SK-N-SH treated with all-trans-retinoic acid at 6 μM for 48 hours (cell line): Measurements from ENCODE around the gene GIMAP1.

Experiments used
- ATAC-seq: fragments of 200-7000 bp; cut with Tn5 transposase; 3 replicates; pipeline ENCODE4 v1.9.1; 2020; ENCODE audit warnings: mild to moderate bottlenecking, moderate library complexity
- ARNTL ChIP-seq: fragments of 450-650 bp; formaldehyde crosslinking; IDR thresholded peaks from 2 replicates; pipeline ENCODE4 v1.5.0; 2020; ENCODE audit warnings: low read depth, mild to moderate bottlenecking, moderate library complexity, borderline replicate concordance
- BACH2 ChIP-seq: fragments of 250-450 bp; sonication (Bioruptor Pico); IDR thresholded peaks from 2 replicates; pipeline ENCODE4 v1.9.0; 2021; ENCODE audit warnings: mild to moderate bottlenecking, borderline replicate concordance
- CREB5 ChIP-seq: fragments of 250-450 bp; sonication (Bioruptor Pico); IDR thresholded peaks from 2 replicates; pipeline ENCODE4 v1.5.1; 2020; ENCODE audit warnings: low read depth, mild to moderate bottlenecking, moderate library complexity
- CSDC2 ChIP-seq: fragments of 250-450 bp; sonication (Bioruptor Pico); IDR thresholded peaks from 2 replicates; pipeline ENCODE4 v1.5.0; 2020; ENCODE audit warnings: mild to moderate bottlenecking, moderate library complexity
- CSRNP3 ChIP-seq: fragments of 250-450 bp; sonication (Bioruptor Pico); IDR thresholded peaks from 2 replicates; pipeline ENCODE4 v1.5.1; 2021; ENCODE audit warnings: mild to moderate bottlenecking, moderate library complexity
- ESRRG ChIP-seq: fragments of 250-450 bp; sonication (Bioruptor Pico); IDR thresholded peaks from 2 replicates; pipeline ENCODE4 v1.6.1; 2021; ENCODE audit warnings: mild to moderate bottlenecking
- GLIS3 ChIP-seq: fragments of 250-450 bp; sonication (Bioruptor Pico); IDR thresholded peaks from 2 replicates; pipeline ENCODE4 v1.5.0; 2020; ENCODE audit warnings: mild to moderate bottlenecking, moderate library complexity
- ISL1 ChIP-seq: fragments of 250-450 bp; sonication (Bioruptor Pico); IDR thresholded peaks from 2 replicates; pipeline ENCODE4 v2.1.2; 2022; ENCODE audit warnings: mild to moderate bottlenecking, moderate library complexity
- OSR1 ChIP-seq: fragments of 250-450 bp; sonication (Bioruptor Pico); IDR thresholded peaks from 2 replicates; pipeline ENCODE4 v1.8.0; 2022; ENCODE audit warnings: moderate library complexity, mild to moderate bottlenecking, inconsistent platforms
- PATZ1 ChIP-seq: fragments of 250-450 bp; sonication (Bioruptor Pico); IDR thresholded peaks from 2 replicates; pipeline ENCODE4 v1.8.0; 2020; ENCODE audit warnings: mild to moderate bottlenecking, moderate library complexity, borderline replicate concordance
- PPARA ChIP-seq: fragments of 250-450 bp; sonication (Bioruptor Pico); IDR thresholded peaks from 2 replicates; pipeline ENCODE4 v1.5.0; 2020; ENCODE audit warnings: mild to moderate bottlenecking, borderline replicate concordance
- RARB ChIP-seq: fragments of 250-450 bp; sonication (Bioruptor Pico); IDR thresholded peaks from 2 replicates; pipeline ENCODE4 v1.8.0; 2021; ENCODE audit warnings: mild to moderate bottlenecking, moderate library complexity
- SNAI2 ChIP-seq: fragments of 250-450 bp; sonication (Bioruptor Pico); IDR thresholded peaks from 2 replicates; pipeline ENCODE4 v1.5.0; 2020; ENCODE audit warnings: mild to moderate bottlenecking, moderate library complexity
- TOX ChIP-seq: fragments of 250-450 bp; sonication (Bioruptor Pico); IDR thresholded peaks from 2 replicates; pipeline ENCODE4 v1.8.0; 2021; ENCODE audit warnings: mild to moderate bottlenecking, moderate library complexity, borderline replicate concordance
- TSHZ2 ChIP-seq: fragments of 250-450 bp; sonication (Bioruptor Pico); IDR thresholded peaks from 2 replicates; pipeline ENCODE4 v1.5.0; 2020; ENCODE audit warnings: mild to moderate bottlenecking, moderate library complexity
- ZC3H10 ChIP-seq: fragments of 250-450 bp; sonication (Bioruptor Pico); IDR thresholded peaks from 2 replicates; pipeline ENCODE4 v1.5.1; 2021; ENCODE audit warnings: mild to moderate bottlenecking, moderate library complexity
- ZFP3 ChIP-seq: fragments of 250-450 bp; sonication (Bioruptor Pico); IDR thresholded peaks from 2 replicates; pipeline ENCODE4 v1.5.0; 2020; ENCODE audit warnings: mild to moderate bottlenecking, moderate library complexity
- ZFP30 ChIP-seq: fragments of 450-650 bp; formaldehyde crosslinking; IDR thresholded peaks from 2 replicates; pipeline ENCODE4 v1.5.0; 2022; ENCODE audit warnings: mild to moderate bottlenecking, moderate library complexity
- ZNF565 ChIP-seq: fragments of 450-650 bp; formaldehyde crosslinking; conservative IDR thresholded peaks from 2 replicates; pipeline ENCODE4 v1.5.0; 2020; ENCODE audit warnings: low read depth, mild to moderate bottlenecking, moderate library complexity
- ZNF70 ChIP-seq: fragments of 450-650 bp; formaldehyde crosslinking; IDR thresholded peaks from 2 replicates; pipeline ENCODE4 v1.5.0; 2020; ENCODE audit warnings: mild to moderate bottlenecking, moderate library complexity

The GIMAP1 gene

DNA sequence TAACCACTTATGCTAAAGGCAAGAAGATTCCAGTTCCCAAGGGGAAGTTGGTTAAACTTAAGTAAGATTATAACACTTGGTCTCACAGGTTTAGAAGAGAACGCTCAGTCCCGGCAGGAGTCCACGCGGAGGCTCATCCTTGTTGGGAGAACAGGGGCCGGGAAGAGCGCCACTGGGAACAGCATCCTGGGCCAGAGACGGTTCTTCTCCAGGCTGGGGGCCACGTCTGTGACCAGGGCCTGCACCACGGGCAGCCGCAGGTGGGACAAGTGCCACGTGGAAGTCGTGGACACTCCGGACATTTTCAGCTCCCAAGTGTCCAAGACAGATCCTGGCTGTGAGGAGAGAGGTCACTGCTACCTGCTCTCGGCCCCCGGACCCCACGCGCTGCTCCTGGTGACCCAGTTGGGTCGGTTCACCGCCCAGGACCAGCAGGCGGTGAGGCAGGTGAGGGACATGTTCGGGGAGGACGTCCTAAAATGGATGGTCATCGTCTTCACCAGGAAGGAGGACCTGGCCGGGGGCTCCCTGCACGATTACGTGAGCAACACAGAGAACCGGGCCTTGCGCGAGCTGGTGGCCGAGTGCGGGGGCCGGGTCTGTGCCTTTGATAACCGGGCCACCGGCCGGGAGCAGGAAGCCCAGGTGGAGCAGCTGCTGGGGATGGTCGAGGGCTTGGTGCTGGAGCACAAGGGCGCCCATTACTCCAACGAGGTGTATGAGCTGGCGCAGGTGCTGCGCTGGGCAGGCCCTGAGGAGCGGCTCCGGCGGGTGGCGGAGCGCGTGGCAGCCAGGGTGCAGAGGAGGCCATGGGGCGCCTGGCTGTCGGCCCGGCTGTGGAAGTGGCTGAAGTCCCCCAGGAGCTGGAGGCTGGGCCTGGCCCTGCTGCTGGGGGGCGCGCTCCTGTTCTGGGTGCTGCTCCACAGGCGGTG, 3.8 kb downstream of the GIMAP1 start (continued):
- no peak for TF ChIP-seq PATZ1
- no peak for TF ChIP-seq ZNF70 (CRISPR knock-in tag)
- no peak for TF ChIP-seq CSDC2
- no peak for TF ChIP-seq ZFP3 (CRISPR knock-in tag)
- no peak for TF ChIP-seq ZC3H10 (CRISPR knock-in tag)
- TF ChIP-seq RARB (CRISPR knock-in tag) = no peak
- no peak for TF ChIP-seq ISL1 (CRISPR knock-in tag)

DNA sequence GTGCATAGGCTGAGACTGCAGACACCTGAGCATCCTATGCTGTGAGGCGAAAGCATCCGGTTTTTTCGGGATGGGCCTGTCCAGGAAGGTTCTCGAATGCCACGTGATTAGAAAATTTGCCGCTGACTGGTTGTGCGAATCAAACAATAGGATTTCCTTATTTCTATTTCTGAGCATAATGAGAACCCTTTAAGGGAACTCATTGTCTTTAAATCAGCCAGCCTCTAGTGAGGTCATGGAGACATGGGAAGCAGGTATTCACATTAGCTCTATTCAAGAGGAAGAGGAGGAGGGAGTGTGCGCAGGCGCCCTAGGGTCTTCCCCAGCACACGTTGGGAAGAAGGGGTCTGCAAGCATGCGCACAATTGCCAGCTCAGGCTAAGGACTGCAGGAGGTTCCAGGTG, 5.6 kb downstream of the GIMAP1 start:
- ATAC-seq = no peak
- no peak for TF ChIP-seq BACH2 (CRISPR knock-in tag)
- TF ChIP-seq PPARA (CRISPR knock-in tag) = no peak
- TF ChIP-seq GLIS3 (CRISPR knock-in tag) = no peak
- TF ChIP-seq CREB5 (CRISPR knock-in tag) = no peak
- TF ChIP-seq ISL1 (CRISPR knock-in tag) = no peak
- TF ChIP-seq CSRNP3 (CRISPR knock-in tag) = no peak
- TF ChIP-seq PATZ1 = no peak
- no peak for TF ChIP-seq ESRRG (CRISPR knock-in tag)
- no peak for TF ChIP-seq RARB (CRISPR knock-in tag)
- no peak for TF ChIP-seq ZNF565 (CRISPR knock-in tag)
- TF ChIP-seq ARNTL (CRISPR knock-in tag) = no peak
- no peak for TF ChIP-seq OSR1 (CRISPR knock-in tag)
- TF ChIP-seq ZFP30 (CRISPR knock-in tag) = no peak
- TF ChIP-seq TSHZ2 (CRISPR knock-in tag) = no peak
- no peak for TF ChIP-seq ZNF70 (CRISPR knock-in tag)
- TF ChIP-seq TOX (CRISPR knock-in tag) = no peak

DNA sequence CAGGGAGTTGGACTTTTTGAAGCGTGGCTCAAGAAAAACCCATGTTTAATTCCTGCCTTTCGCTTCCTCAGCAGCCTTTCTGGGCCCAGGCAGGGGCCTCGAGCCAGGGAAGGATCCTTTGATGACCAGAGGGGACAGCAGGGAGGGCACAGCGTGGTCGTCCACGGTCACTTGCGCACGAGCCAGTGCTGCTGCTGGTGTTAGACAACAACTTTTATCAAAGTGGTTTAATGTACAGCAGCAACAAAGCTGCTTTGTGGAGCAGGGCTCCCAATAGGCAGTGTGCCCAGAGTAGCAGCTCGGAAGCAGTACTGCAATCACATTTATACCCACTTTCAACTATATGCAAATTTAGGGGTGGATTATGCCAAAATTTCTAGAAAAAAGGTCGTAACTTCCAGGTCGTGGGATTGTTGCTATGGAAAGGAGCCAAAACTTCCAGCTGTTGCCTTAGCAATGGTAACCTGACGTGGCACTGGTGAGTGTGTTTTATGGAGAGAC, 6.1 kb downstream of the GIMAP1 start:
- no peak for ATAC-seq
- no peak for TF ChIP-seq SNAI2 (CRISPR knock-in tag)
- no peak for TF ChIP-seq ZC3H10 (CRISPR knock-in tag)
- no peak for TF ChIP-seq CREB5 (CRISPR knock-in tag)
- TF ChIP-seq OSR1 (CRISPR knock-in tag) = no peak
- TF ChIP-seq PATZ1 = no peak
- TF ChIP-seq TSHZ2 (CRISPR knock-in tag) = no peak
